ENCODE measurements around the gene GRIK5.

GRIK5 gene

DNA sequence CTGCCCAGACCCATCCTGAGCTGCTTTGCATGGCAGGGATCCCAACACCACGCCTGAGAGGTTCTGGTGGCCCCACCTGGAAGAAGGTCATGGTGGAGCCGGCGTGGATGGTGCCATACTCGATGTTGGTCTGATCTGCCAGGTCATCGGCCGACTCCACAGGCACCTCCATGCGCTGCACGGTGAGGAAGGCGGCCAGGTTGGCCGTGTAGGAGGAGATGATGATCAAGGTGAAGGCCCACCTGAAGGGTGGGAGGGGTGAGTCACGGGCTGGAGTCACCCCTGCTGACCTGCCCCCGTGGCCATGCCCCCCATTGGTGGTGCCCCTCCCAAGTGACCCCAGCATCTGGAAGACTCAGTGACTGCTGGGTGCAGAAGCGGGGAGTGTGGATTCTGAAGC is 63.4 kb downstream of the GRIK5 start:
- DNase-seq, result no peak

DNA sequence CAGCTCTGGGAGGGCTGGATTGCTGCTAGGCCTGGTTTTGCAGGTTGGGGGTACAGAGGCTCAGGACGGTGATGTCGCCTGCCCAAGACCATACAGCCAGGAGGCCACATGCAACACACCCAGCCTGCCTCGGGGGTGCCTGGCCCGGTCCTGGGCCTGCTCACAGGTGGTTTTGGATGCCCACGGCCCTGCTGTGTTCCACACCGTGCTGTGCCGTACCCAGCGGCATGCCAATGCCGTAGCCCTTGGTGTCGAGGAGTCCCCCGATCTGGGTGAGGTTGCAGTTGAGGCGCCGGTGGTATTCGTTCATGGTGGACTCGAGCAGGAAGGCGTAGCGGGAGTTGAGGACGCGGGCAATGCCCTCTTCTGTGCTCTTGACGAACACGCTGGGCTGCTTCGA is 64.5 kb downstream of the GRIK5 start:
- no peak for DNase-seq

DNA sequence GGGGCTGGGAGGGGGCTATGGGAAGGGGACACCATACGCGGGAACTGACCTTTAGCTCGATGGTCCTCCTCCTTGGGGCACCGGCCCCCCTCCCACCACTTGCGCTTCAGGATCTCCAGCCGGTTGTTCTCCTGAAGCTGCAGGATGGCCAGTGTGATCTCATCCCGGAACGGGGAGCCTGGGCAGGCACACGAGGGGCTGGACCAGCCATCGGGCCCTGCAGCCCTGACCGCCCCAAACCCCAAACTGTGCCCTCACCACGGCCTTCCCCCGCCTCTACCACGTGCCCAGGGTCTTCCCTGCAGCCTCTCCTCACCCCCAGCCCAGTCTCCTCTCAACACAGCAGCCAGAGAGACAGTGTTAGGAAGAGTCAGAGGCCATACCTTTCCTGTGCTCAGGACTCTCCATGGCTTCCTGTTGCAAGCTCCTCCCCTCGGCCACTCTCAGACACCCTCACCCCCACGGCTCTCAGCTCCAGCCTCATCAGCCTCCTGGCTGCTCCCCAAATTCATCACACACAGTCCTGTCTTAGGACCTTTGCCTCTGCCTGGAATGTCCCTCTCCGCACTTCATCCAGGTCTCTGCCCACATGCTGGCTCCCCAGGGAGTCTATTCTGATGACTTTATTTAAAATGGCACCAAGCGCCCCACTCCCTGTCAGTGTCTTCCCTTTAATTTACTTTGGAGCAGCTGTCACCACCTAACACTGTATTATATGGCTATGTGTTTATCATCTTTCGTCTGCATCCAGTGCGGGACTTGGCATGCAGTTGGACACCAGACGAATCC is 66.3 kb downstream of the GRIK5 start:
- DNase-seq, result no peak

DNA sequence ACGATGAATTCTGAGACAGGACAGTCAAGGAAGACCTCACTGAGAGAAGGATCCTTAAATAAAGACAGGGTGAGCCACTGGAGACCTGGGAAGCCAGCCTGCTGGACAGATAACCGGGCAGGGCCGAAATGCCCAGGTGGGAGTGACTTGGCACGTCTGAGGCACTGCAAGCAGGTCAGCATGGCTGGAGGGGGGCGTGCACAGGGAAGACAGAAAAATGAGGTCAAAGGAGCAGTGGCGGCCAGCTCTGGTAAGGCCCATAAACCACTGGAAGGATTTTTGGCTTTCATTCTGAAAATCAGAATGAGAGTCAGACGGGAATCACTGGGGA is 70.2 kb downstream of the GRIK5 start:
- DNase-seq, result peak in 1 of 14 donors; percentile 63

DNA sequence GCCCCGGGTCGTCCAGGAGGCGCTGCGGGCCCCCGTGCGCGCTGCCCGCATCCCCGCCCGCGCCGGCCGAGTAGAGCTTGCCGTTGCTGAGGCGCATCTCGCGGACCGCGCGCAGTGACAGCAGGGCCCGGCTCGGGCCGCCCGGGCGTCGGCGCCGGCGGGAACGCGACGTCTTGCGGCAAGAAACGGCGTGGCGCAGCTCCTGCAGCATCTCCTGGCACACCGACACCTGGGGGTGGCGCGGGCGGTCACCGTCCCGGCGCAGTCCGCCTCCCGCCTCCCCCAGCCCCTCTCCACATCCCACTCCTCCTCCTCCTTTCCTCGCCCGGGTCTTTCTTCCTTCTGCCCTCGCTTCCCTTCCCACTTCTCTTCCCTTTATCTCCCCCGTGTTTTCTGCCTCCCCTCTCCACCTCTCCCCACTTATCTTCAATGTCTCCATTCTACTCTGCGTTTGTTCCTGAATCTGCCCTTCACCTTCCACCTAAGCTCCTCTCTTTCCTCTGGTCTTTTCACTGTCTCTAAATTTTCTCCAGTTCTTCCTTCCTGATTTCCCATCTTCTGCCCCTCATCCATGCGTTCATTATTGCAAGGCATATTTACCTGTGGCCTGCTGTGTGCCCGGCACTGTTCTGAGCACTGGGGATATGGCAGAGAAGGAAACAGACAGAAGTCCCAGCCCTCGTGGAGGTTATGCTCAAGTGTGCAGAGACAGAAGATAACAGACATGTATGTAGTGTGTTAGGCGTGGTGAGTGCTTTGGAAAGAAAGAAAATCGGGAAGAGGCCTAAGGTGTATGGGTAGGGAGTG is 70.7 kb downstream of the GRIK5 start:
- DNase-seq, result peak in 1 of 14 donors; percentile 24

DNA sequence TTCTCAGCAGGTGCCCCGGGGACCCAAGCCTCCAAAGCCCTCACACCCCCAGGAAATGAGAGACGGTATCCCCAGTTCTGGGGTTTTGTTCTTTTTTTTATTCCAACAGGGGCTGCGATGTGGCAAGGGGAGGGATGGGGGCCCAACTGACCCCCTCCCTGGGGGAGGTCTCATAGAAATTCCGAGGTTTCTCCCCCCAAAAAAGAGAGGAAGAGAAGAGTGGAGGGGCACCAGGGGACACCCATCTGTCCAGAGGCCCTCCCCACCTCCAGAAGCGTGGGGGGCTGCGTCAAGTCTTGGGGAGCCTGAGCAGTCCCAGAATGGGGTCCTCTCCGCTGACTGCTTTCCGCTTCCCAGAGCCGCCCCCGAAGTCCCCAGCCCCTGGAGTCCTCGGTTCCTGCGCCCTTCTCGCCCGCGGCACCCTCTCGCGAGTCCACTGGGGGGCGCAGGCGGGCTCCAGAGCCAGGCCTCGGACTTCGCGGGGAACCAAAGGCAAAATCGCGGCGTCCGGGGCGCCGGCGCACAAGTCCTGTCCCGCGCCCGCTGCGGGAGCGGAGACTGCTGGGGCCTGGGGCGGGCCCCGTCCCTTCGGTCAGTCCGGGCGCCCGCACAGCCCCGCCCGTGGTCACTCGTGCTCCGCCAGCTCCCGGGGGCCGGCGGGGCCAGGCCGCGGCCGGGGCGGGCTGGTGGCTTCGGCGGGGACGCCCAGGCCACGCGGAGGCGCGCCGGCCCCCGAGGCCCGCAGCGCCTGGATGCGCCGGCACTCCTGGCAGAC is 71.6 kb downstream of the GRIK5 start:
- peak in 3 of 14 donors; percentile 1 to 46 (median 21) for DNase-seq

DNA sequence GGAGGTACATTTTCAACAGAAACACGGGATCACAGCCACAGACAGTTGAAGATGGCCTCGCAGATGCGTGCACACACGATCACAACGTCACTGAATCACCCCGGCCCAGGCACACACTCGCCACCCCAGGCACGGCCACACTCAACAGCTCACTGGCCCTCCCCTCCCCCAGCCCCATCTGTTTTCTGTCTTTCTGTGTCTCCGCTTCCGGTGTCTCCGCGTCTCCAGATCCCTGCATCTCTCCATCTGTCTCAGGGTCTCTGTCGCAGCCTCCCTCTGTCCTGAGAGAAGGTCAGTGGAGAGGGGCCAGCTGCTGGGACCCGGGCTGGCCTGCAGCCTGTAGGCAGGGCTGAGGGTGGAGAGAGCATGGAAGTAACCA is 72.2 kb downstream of the GRIK5 start:
- peak in 1 of 14 donors; percentile 38 for DNase-seq

DNA sequence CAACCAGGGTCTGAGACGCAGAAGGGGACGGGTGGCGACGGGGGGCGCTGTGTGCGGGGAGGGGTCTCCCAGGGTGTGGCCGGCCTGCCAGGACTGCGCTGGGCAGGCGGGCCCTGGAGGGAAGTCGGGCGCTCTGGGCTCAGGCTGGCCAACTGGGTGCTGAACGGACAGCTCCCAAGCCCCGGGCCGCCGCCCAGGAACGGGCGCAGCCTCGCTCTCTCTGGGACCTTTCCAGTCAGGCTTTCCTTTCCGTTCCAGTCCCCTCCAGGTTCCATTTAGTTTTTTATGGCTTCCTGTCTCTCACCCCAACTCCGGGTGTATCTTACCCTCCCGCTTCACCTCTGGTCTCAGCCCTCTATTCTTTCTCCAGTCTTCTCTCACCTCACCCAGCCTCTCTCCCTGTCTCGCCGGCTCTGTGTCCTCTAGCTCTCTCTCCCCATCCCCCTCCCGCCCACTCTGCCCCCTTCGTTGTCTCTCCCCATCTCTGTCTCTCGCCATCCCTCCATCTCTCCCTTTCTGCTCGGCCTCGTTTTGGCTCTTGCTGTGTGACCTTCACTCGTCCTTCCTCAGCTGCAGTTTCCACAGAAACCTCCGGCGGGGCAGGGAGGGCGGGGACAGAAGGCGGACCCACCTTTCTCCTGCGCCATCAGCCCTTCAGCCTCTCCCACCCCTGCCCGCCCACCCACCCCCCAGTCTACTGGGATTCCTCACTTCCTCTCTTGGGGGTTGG is 72.7 kb downstream of the GRIK5 start:
- peak in 5 of 14 donors; percentile 7 to 44 (median 26) for DNase-seq

DNA sequence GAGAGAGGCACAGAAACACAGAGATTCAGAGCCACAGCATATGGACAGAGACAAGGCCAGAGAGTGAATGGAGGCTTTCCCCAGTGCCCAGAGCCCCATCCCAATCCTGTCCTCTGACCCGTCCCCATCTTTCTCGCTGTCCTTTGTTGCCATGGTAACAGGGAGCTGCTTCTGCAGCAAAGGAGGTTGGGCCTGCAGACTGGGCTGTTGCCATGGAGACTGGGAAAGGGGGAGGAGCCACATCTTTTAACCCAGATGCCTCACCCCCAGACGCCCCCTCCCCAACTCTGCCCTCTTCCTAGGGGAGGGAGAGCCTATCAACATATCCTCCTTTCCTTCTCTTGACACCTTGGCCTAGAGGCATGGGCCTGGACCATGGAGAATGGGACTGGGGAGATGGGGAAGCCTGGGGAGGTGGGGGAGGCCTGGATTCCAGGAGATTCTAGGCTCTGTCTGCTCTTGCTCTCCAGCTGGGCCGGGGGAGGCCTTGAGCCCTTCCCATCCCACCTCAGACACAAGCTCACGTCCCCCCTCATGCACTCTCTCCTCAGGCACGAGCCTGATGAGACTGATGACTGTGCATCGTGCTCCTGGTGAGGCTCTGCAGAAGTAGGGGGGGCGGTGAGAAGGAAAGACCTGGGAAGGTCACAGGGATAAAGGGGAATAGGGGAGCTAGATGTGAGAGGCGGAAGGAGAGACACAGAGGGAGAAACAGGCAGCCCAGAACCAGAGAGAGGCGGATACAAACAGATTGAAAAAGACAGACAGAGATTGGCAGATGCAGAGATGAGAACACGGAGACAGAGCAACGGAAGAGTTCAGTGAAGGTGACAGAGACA is 73.8 kb downstream of the GRIK5 start:
- peak in 1 of 14 donors; percentile 74 for DNase-seq

DNA sequence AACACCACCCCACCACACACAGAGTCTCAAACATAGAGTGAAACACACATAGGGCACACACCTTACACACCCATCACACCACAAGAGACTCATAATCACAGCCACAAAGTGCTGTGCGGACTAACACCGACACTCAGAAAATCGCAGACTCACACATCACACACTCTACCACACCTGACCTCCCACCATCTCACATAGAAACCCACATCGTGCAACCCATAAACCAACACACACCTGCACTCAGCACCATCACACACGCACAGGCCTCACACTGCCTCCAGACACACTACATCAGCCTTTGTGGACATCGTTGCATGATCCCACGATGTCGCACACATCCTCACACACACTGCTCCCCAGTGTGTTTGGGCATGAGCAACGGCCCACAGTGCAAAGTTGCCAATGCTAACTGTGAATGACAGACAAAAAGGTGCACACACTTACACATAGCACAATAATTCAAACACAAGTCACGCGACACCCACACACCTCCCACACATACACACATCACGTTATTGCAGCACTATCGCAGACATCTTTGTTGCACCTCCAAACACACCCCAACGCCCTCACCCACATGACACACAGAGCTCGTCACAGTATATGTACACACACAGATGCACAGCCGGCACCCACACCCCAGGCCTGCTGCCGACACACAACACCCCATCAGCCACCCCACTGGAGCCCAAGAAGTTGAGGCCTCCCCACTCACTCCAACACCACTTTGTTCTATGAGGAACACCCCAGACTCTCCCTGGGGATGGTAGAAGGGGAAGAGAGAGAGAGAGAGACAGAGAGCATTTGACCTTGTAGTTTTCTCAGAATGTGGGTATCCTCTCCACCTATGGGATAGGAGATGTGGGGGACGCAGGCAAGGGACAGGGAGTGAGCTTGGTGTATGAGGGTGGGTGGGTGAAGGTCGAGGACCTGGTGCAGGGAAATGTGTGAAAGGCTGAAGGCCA is 74.7 kb downstream of the GRIK5 start:
- no peak for DNase-seq

DNA sequence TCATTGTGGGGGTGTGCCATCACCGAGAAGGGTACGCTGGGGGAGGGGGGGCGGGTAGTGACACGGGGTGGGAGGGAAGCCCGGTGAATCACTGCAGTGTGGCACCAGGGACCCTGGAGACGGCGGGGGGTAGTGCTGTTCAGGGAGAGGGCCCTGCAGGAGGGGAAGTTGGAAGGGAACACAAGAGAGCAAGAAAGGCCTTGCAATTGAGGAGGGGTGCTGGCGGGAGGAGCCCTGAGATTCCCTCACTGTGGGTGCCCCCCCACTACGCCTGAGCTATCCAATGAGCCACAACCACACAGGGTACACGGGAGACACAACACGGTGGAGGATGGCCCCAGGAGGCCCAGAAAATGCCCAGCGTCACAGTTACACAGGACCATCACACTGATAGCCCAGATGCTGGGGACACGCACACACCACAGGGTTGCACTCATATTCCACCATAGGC is 75.5 kb downstream of the GRIK5 start:
- DNase-seq, result no peak

DNA sequence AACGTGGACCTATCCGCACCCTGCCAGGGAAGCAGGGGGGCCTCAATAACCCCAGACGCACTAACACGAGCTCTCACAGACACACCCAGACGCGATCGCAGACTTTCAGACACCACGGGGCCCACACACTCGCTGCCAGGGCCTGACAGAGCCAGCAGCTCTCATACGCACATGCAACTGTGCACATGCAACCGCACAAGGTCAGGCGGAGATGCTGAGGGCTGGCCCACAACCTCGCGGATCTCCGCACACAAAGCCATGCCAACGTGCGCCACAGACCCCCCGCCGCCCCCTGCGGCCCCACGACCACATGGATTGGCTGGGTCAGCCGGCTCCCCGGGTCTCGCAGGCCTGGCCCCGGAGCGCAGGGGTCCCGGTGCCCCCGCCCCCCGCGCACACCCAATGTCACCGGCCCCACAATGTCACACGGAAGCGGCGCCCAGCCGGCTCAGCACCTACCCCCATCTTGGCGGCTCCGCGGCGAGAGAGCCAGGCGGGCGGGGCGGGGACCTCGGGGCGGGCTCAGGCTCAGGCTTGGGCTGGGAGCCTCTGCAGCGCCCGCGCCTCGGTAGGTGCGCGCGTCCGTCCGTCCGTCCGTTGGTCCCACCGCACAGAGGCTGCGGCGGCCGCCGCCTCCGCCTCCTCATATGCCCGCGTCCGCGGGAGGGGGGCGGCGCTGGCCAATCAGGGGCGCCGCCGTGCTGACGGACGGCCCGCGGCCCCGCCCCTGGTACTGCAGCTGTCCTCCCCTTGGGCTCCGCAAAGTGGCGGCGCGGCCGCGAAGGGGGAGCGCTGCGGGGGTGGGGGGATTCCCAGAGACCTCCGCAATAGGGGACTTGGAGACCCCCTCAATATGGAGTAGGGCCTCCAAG is 76.2 kb downstream of the GRIK5 start, which contains the start of gene ATP1A3:
TSS of gene ATP1A3 (minus strand) at position 619 of the 872 bp plus-strand sequence. CDS start at position 465, 154 bp downstream.
- peak in 9 of 14 donors; percentile 1 to 76 (median 19) for DNase-seq

DNA sequence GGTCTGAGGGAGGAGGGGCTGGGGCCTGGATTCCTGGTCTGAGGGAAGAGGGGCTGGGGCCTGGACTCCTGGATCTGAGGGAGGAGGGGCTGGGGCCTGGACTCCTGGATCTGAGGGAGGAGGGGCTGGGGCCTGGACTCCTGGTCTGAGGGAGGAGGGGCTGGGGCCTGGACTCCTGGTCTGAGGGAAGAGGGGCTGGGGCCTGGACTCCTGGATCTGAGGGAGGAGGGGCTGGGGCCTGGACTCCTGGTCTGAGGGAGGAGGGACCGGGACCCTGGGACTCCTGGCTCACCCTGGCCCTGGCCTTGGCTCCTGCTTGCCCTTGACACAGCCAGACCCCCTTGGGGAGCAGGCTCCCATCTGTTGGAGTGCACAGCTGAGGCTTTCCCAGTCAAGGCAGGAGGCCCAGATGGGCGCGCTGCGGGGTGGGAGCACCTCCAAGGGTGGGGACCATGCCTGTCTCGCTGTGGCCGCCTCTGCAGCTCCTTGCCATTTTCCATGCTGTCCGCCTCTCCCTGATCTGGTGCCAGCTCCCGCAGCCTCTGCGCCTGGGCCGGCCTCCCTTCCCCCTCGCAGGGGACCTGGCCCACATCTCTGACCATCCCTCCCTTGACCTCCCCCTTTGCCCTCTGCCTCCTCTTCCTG is 78.0 kb downstream of the GRIK5 start:
- peak in 1 of 14 donors; percentile 56 for DNase-seq

DNA sequence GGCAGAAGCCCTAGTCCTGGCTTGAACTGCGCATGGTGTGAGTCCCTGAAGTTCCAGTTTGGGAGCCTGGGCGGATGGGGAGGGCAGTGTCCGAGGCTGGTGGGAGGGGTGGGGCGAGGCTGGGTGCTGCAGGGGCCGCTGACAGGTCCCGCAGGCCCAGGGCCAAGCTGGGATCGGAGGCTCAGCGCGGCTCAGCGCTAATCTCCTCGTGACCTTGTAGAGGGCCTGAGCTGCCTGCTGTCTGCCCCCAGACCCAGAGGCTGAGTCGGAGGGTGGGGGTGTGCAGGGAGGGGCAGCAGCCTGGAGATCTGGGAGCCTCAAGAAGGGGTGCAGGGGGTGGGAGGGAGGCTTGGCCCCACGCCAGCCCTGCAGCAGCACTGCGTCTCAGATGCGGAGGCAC is 79.0 kb downstream of the GRIK5 start:
- no peak for DNase-seq

DNA sequence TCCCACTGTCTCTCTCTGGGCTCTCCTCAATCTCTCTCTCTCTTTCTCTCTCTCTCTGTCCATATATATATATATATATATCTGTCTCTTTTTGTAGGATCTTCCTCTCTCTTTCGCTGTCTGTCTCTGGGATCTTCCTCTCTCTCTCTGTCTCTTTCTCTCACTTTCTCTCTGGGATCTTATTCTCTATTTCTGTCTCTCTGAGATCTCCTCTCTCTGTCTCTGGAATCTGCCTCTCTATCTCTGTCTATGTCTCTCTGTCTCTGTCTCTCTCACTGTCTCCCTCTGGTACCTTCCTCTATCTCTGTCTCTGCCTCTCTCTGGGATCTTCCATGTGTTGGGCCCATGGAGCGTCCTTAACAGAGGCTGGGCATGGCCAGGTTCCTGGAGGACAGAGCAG is 79.4 kb downstream of the GRIK5 start:
- no peak for DNase-seq

DNA sequence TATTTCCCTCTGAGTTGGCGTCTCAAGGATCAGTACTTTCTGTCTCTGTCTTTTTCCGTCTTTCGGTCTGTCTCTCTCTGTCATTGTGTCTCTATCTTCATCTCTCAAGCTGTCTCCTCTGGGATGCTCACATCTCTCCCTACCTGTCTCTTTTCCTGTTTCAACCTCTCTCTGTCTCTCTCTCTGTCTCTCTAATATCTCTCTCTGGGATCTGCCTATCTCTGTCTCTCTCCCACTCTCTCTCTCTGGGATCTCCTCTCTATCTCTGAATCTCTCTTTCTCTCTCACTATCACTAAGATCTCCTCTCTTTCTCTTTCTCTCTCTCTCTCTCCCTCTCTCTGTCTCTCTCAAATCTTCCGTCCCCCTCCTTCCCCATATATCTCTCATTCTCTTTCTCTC is 80.0 kb downstream of the GRIK5 start:
- DNase-seq, result no peak

DNA sequence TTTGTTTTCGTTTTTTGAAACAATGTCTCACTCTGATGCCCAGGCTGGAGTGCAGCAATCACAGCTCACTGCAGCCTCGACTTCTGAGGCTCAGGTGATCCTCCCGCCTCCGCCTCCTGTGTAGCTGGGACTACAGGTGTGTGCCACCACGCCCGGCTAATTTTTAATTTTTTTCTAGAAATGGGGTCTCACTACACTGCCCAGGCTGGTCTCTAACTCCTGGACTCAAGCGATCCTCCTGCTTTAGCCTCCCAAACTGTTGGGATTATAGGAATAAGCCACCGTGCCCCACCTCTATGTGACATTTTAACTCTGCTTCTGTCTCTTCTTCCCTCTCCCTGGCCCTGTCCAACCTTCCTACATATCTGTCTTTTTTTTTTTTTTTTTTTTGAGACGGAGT is 81.1 kb downstream of the GRIK5 start:
- no peak for DNase-seq

DNA sequence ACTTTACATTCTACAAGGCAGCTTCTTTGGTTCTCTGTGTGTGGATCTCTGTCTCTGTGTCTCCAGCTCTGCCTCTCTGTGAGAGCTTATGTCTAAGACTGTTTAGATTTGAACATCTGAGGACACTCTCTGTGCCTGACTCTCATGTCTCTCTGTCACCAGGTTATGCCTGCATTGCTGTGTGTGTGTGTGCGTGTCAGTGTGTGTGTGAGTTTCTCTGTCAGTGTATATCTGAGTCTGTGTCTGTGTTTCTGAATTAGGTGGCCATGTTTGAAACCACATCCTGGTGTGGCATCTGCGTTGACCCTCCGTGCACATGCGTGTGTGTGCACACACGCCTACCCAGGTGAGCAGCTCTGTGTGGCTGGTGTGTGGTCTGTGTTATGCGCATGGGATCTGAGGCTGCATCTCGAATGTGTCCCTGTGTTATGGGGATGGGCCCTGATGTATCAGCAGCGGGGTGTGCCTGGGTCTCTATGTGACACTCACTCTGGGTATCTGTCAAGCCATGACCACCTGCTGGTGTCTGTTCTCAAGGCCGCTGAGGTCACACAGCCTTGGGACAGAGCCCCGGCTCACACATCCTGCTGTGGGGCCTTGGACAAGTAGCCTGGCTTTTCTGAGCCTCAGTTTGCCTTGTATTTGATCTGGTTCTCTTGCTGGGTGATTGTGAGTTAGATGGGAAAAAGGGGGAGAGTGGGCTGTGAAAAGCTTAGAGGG is 82.7 kb downstream of the GRIK5 start:
- DNase-seq, result no peak

Measured in C1 segment of cervical spinal cord (tissue), 14 donors.